A549 (cell line): ENCODE measurements around the gene MYH11. TPM values are rescaled to one million over a fixed set of nuclear protein-coding genes. Genes with fewer than 3 reads are reported as not detected.

Experiments
- ATAC-seq, 2 experiments: fragments of 200-7000 bp in 1 of 2; fragments of >200 bp in 1 of 2; cut with Nextera tagmentation in 1 of 2; cut with Tn5 transposase in 1 of 2; 3 replicates each; pipeline versions ENCODE4 v1.8.0 to v1.9.1; 2018 to 2020; ENCODE audit warnings: mild to moderate bottlenecking in 1 of 2, moderate library complexity in 1 of 2
- CTCF ChIA-PET: fragments of 300-600 bp; sonication (Branson Sonifier 250); formaldehyde crosslinking; extraction: SDS; loops from one replicate; lab custom pipeline; 2021; ENCODE audit warnings: antibody characterized with exemption, inconsistent platforms; lab: Yijun Ruan, JAX
- POLR2A ChIA-PET: fragments of 350-600 bp; formaldehyde crosslinking; extraction: SDS; loops from one replicate; lab custom pipeline; 2021; ENCODE audit warnings: antibody characterized with exemption, inconsistent platforms; lab: Yijun Ruan, JAX
- DNase-seq, 2 experiments: peaks; one replicate each; pipeline versions ENCODE4 v3.0.0 to v3.0.0-alpha.2; 2011 to 2016; ENCODE audit warnings: low read depth in 1 of 2, low spot score in 1 of 2
- FAIRE-seq: peaks from 2 replicates; lab custom pipeline; 2011; peaks lifted over from hg19 to GRCh38; lab: Jason Lieb, UNC
- H3K27ac ChIP-seq, 2 experiments: fragments of >200 bp; sonication (Bioruptor Twin); formaldehyde crosslinking; 3 replicates each; pipeline ENCODE4 v1.5.1; 2016 to 2017
- H3K4me1 ChIP-seq: fragments of >200 bp; sonication (Bioruptor Twin); formaldehyde crosslinking; 3 replicates; pipeline ENCODE4 v1.6.1; 2016
- H3K4me2 ChIP-seq: fragments of >200 bp; sonication (Bioruptor Twin); formaldehyde crosslinking; 3 replicates; pipeline ENCODE4 v1.6.1; 2016
- H3K4me3 ChIP-seq: fragments of >200 bp; sonication (Bioruptor Twin); formaldehyde crosslinking; 3 replicates; pipeline ENCODE4 v1.5.1; 2016
- H3K9me3 ChIP-seq: fragments of >200 bp; sonication (Bioruptor Twin); formaldehyde crosslinking; 3 replicates; pipeline ENCODE4 v1.6.1; 2016
- BHLHE40 ChIP-seq: IDR thresholded peaks from 2 replicates; pipeline ENCODE4 v1.6.1; 2012; ENCODE audit warnings: low read depth, low read length, inconsistent platforms
- CEBPB ChIP-seq, 2 experiments: fragments of >200 bp in 1 of 2; sonication (Bioruptor Twin) in 1 of 2; formaldehyde crosslinking in 1 of 2; IDR thresholded peaks; 2 replicates each; pipeline ENCODE4 v1.6.1; 2012 to 2016
- CTCF ChIP-seq: fragments of >200 bp; sonication (Bioruptor Twin); formaldehyde crosslinking; IDR thresholded peaks from 3 replicates; pipeline ENCODE4 v1.5.1; 2016
- EHF ChIP-seq: fragments of 250-450 bp; sonication (Bioruptor Pico); IDR thresholded peaks from 2 replicates; pipeline ENCODE4 v1.5.0; 2020; ENCODE audit warnings: mild to moderate bottlenecking
- FOXS1 ChIP-seq: fragments of 250-450 bp; sonication (Bioruptor Pico); IDR thresholded peaks from 2 replicates; pipeline ENCODE4 v1.5.0; 2020; ENCODE audit warnings: mild to moderate bottlenecking, moderate library complexity
- HDAC2 ChIP-seq: fragments of 200-600 bp; sonication (generic); IDR thresholded peaks from 2 replicates; pipeline ENCODE4 v1.6.1; 2016
- HES2 ChIP-seq: fragments of >200 bp; sonication (Bioruptor Twin); formaldehyde crosslinking; IDR thresholded peaks from 2 replicates; pipeline ENCODE4 v1.6.1; 2016
- HEYL ChIP-seq: fragments of 250-450 bp; sonication (Bioruptor Pico); IDR thresholded peaks from 2 replicates; pipeline ENCODE4 v1.8.0; 2021; ENCODE audit warnings: mild to moderate bottlenecking, moderate library complexity
- HMGXB4 ChIP-seq: fragments of 250-450 bp; sonication (Bioruptor Pico); IDR thresholded peaks from 2 replicates; pipeline ENCODE4 v1.5.0; 2021; ENCODE audit warnings: mild to moderate bottlenecking, moderate library complexity, borderline replicate concordance
- HOXA7 ChIP-seq: fragments of 250-450 bp; sonication (Bioruptor Pico); IDR thresholded peaks from 2 replicates; pipeline ENCODE4 v1.5.0; 2020; ENCODE audit warnings: mild to moderate bottlenecking, moderate library complexity
- JUNB ChIP-seq: fragments of >200 bp; sonication (Bioruptor Twin); formaldehyde crosslinking; IDR thresholded peaks from 2 replicates; pipeline ENCODE4 v1.6.1; 2016
- KDM1A ChIP-seq: fragments of 200-600 bp; sonication (generic); IDR thresholded peaks from 2 replicates; pipeline ENCODE4 v1.6.1; 2016; ENCODE audit warnings: low read depth, mild to moderate bottlenecking
- KDM5A ChIP-seq: fragments of 200-600 bp; sonication (generic); IDR thresholded peaks from 2 replicates; pipeline ENCODE4 v1.6.1; 2016; ENCODE audit warnings: antibody characterized with exemption, mild to moderate bottlenecking
- MAX ChIP-seq: IDR thresholded peaks from 2 replicates; pipeline ENCODE4 v1.6.1; 2012
- PBX3 ChIP-seq: IDR thresholded peaks from 2 replicates; pipeline ENCODE4 v1.6.1; 2012
- REST ChIP-seq: fragments of 200-600 bp; sonication (generic); IDR thresholded peaks from 2 replicates; pipeline ENCODE4 v1.6.1; 2016; ENCODE audit warnings: antibody characterized with exemption, mild to moderate bottlenecking, moderate library complexity
- TP53 ChIP-seq: fragments of 250-450 bp; sonication (Bioruptor Pico); IDR thresholded peaks from 2 replicates; pipeline ENCODE4 v1.5.0; 2021; ENCODE audit warnings: mild to moderate bottlenecking, moderate library complexity
- ZSCAN20 ChIP-seq: fragments of 250-450 bp; sonication (Bioruptor Pico); IDR thresholded peaks from 2 replicates; pipeline ENCODE4 v1.8.0; 2022; ENCODE audit warnings: mild to moderate bottlenecking, moderate library complexity
- WGBS: methylation state at CpG from one replicate; pipeline ENCODE4 v1.1.6; 2017; ENCODE audit errors: missing lambda C conversion rate; 5-methylcytosine and 5-hydroxymethylcytosine counted together
- polyA plus RNA-seq, 4 experiments: library from polyadenylated mRNA; depleted of rRNA in 3 of 4; stranded (reverse); fragments of >200 nt; fragmentation: RNase III in 1 of 4; extraction: RNeasy Plus Mini Kit Qiagen cat#74134 plus additional on column Dnase treatment in 1 of 4; gene quantifications; 2 replicates in 3 of 4; 3 replicates in 1 of 4; pipeline ENCODE4 v1.2.3, GENCODE V29; 2011 to 2017

MYH11 gene
- polyA plus RNA-seq, 2 of the 4 experiments (the other 2 are of a cell fraction), result 0.03 to 0.09 TPM

- FAIRE-seq (no peak), DNase-seq (no peak), ATAC-seq (no peak)
- Histone ChIP-seq H3K4me2 (no peak overlapping the region), H3K27ac (no peak overlapping the region), H3K9me3 (no peaks in the 10 kb centered on the region), H3K4me1 (no peaks in the 10 kb centered on the region), H3K4me3 (no peak overlapping the region)
- 84% methylated on average over 11 of the region's 11 CpGs for WGBS
- ChIA-PET CTCF (interaction anchor here (0.8 to 2.4 kb wide), 2 partner anchors 16 to 60 kb away, joined by 4 to 11 read pairs; no protein-coding TSS in a partner anchor), POLR2A (no interaction called here)
- TF ChIP-seq REST, result no peak
Observed at GRCh38 chr16:15837761-15838160, 19.1 kb downstream of the MYH11 start.

GRCh38 chr16:15836965-15837611 is 19.7 kb downstream of the MYH11 start:
- Histone ChIP-seq H3K4me1 (no peaks in the 10 kb centered on the region), H3K4me3 (no peak overlapping the region), H3K4me2 (no peak overlapping the region), H3K27ac (no peak overlapping the region), H3K9me3 (no peaks in the 10 kb centered on the region)
- ATAC-seq (no peak), FAIRE-seq (no peak), DNase-seq (no peak)
- ChIA-PET CTCF (interaction anchor here (0.8 to 2.4 kb wide), 3 partner anchors 10 to 59 kb away, joined by 4 to 11 read pairs (median 5); no protein-coding TSS in a partner anchor), POLR2A (no interaction called here)
- WGBS, result 74% methylated on average over 10 of the region's 10 CpGs
- no peak for TF ChIP-seq CTCF
- TF ChIP-seq EHF (CRISPR knock-in tag), result no peak
- TF ChIP-seq FOXS1 (CRISPR knock-in tag), result no peak
- no peak for TF ChIP-seq JUNB
- TF ChIP-seq CEBPB (IDR thresholded peaks at IDR 0.05), result no peak
- no peak for TF ChIP-seq HES2
- TF ChIP-seq TP53 (CRISPR knock-in tag), result no peak
- TF ChIP-seq KDM1A, result no peak
- no peak for TF ChIP-seq HMGXB4 (CRISPR knock-in tag)
- TF ChIP-seq PBX3, result no peak
- TF ChIP-seq MAX, result no peak
- no peak for TF ChIP-seq ZSCAN20 (CRISPR knock-in tag)
- no peak for TF ChIP-seq HEYL (CRISPR knock-in tag)
- no peak for TF ChIP-seq BHLHE40
- no peak for TF ChIP-seq HOXA7 (CRISPR knock-in tag)
- TF ChIP-seq KDM5A, result no peak
- no peak for TF ChIP-seq HDAC2
